Chondrocyte (in vitro differentiated cells): ENCODE measurements around the gene USP22. TPM values are rescaled to one million over a fixed set of nuclear protein-coding genes. Genes with fewer than 3 reads are reported as not detected.

Experiments
- DNase-seq: peaks from one replicate; pipeline ENCODE4 v3.0.0; 2021; ENCODE audit warnings: mixed read lengths, low spot score
- H3K27ac Mint-ChIP-seq: one replicate; pipeline ENCODE4 v1.8.0; 2021; ENCODE audit warnings: mild to moderate bottlenecking, moderate library complexity, mixed read lengths; ENCODE audit not compliant: unreplicated experiment
- H3K27me3 Mint-ChIP-seq: 2 replicates; pipeline ENCODE4 v1.8.0; 2021; ENCODE audit warnings: low read depth, mixed read lengths
- H3K36me3 Mint-ChIP-seq: 2 replicates; pipeline ENCODE4 v1.8.0; 2021; ENCODE audit warnings: low read depth, mixed read lengths
- H3K4me1 Mint-ChIP-seq: 2 replicates; pipeline ENCODE4 v1.8.0; 2021; ENCODE audit warnings: low read depth, mild to moderate bottlenecking, mixed read lengths
- H3K4me3 Mint-ChIP-seq: one replicate; pipeline ENCODE4 v1.8.0; 2021; ENCODE audit warnings: mild to moderate bottlenecking, moderate library complexity, mixed read lengths; ENCODE audit not compliant: unreplicated experiment
- H3K9me3 Mint-ChIP-seq: 2 replicates; pipeline ENCODE4 v1.8.0; 2021; ENCODE audit warnings: low read depth, mixed read lengths
- CTCF ChIP-seq: fragments of 200-600 bp; sonication (generic); IDR thresholded peaks from 2 replicates; pipeline ENCODE4 v1.5.0; 2021; ENCODE audit warnings: antibody characterized with exemption, mild to moderate bottlenecking, moderate library complexity
- total RNA-seq: library from RNA; stranded (reverse); gene quantifications from 3 replicates; pipeline ENCODE4 v1.2.1, GENCODE V29; 2021

USP22 gene
- total RNA-seq, 1 donor from 2014 or later, result 248 TPM

- no peak for DNase-seq
- peaks cover 83% of the 10 kb centered on the region for H3K4me1 Mint-ChIP-seq
- peak overlapping the region; percentile 32 for H3K4me3 Mint-ChIP-seq
- H3K36me3 Mint-ChIP-seq, result no peaks in the 10 kb centered on the region
- peak overlapping the region; percentile 97 for H3K27ac Mint-ChIP-seq
- TF ChIP-seq CTCF, result no peak
- no peaks in the 10 kb centered on the region for H3K27me3 Mint-ChIP-seq
- no peaks in the 10 kb centered on the region for H3K9me3 Mint-ChIP-seq
Measured at GRCh38 chr17:21033350-21033749, 9.5 kb downstream of the USP22 start.

- Mint-ChIP-seq H3K27me3 (no peaks in the 10 kb centered on the region), H3K27ac (peak overlapping the region; percentile 69)
- no peak for TF ChIP-seq CTCF
Measured at GRCh38 chr17:21031756-21032396, 10.9 kb downstream of the USP22 start.

GRCh38 chr17:21030375-21030774 lies 12.4 kb downstream of the USP22 start:
- DNase-seq, result no peak
- Mint-ChIP-seq H3K36me3 (peaks cover 12% of the 10 kb centered on the region), H3K27ac (peak overlapping the region; percentile 24), H3K4me3 (no peak overlapping the region), H3K27me3 (no peaks in the 10 kb centered on the region), H3K9me3 (no peaks in the 10 kb centered on the region), H3K4me1 (peaks cover 74% of the 10 kb centered on the region)
- TF ChIP-seq CTCF, result no peak

More at GRCh38 chr17:21031756-21032396, 10.9 kb downstream of the USP22 start:
- Mint-ChIP-seq H3K36me3 (peaks cover 6% of the 10 kb centered on the region), H3K9me3 (no peaks in the 10 kb centered on the region), H3K4me3 (no peak overlapping the region), H3K4me1 (peaks cover 85% of the 10 kb centered on the region)
- DNase-seq, result no peak

GRCh38 chr17:21029515-21029914 lies 13.3 kb downstream of the USP22 start:
- Mint-ChIP-seq H3K4me3 (no peak overlapping the region), H3K9me3 (no peaks in the 10 kb centered on the region), H3K4me1 (peaks cover 69% of the 10 kb centered on the region), H3K27me3 (no peaks in the 10 kb centered on the region), H3K36me3 (peaks cover 15% of the 10 kb centered on the region), H3K27ac (peak overlapping the region; percentile 69)
- DNase-seq, result no peak
- TF ChIP-seq CTCF, result no peak

- Mint-ChIP-seq H3K27me3 (no peaks in the 10 kb centered on the region), H3K36me3 (peaks cover 18% of the 10 kb centered on the region), H3K4me1 (peaks cover 68% of the 10 kb centered on the region), H3K9me3 (no peaks in the 10 kb centered on the region), H3K4me3 (no peak overlapping the region), H3K27ac (peak overlapping the region; percentile 69)
- no peak for DNase-seq
- TF ChIP-seq CTCF, result no peak
Measured at GRCh38 chr17:21029036-21029435, 13.8 kb downstream of the USP22 start.
